Measurements from ENCODE around the gene NEB. TPM values are rescaled to one million over a fixed set of nuclear protein-coding genes. Genes with fewer than 3 reads are reported as not detected.
"Not testable (repeated sequence)": the region's sequence is repeated elsewhere in the genome, so short reads cannot be mapped to it uniquely, and the experiment has no call there.

NEB gene
- total RNA-seq, 1 donor from 2014 or later: 0.40 TPM

DNA sequence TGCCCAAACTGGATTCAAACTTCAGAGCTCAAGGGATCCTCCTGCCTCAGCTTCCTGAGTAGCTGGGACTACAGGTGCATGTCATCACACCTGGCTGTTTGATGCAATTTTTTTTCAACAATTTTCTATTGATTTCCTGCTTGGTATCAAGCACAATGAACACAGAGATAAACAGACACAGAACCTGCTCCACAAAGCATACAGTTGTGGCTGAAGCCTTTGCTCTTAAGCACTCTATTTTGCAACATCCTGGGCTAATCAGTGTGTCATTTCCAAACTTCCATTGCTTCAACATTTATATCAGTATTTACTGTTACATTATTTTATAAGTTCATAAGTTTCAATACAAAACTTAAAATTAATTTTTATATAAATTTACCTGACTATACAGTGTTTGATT lies 79.4 kb downstream of the NEB start:
- no peak for DNase-seq (ENCODE audit: low read depth, low spot score)

DNA sequence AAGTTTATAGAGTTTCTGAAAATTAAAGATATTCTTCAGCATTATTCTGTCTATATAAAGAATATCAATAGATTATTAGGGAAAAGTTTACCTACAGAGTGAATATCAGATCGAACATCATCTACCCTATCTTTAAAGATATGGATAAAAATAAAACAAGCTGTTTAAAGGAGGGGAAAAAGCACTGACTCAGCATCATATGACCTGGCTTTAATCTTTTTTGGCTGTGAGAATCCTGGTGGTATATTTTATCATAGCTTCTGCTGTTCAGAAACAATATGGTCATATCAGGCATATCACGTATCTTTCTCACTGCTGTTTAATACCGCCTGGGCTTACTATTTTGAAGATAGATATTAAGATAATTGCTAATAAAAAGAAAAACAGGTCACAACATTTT lies 80.2 kb downstream of the NEB start:
- no peak for DNase-seq (ENCODE audit: low read depth, low spot score)

DNA sequence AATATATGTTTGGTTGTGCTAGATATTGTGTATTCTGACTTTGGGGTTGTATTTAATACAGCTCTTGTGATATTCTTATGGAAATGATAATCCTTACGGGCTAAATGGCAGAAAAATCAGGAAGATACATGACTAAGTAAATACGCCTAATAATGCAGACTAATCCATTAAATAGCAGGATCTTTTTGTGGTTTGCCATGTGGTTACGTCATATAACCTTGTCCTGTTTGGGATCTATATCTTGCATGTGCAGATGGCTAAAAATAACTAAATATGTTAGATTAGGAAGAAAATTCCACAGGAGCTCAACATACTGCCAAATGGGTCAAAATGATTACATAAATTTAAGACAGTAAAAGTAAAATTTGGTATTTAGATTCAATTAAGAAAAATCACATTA lies 83.0 kb downstream of the NEB start:
- DNase-seq (ENCODE audit: low read depth, low spot score): no peak

DNA sequence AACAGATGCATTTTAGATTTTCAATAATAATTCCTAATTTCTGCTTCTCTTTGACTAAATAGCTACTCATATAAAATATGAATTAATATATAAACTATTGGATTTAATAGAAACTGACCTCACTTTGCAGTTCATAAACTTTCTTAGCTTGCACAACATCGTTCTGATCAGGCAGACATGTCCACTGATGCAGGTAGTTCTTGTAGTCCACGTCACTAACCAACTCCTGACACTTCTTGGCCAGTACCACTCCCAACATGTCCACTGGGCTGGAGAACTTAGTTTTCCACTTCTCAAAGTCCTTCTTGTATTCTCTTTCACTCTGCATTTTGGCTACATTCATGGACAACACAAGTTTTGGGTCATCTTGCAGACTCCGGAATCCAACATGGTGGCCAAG lies 83.8 kb downstream of the NEB start:
- no peak for DNase-seq (ENCODE audit: low read depth, low spot score)

DNA sequence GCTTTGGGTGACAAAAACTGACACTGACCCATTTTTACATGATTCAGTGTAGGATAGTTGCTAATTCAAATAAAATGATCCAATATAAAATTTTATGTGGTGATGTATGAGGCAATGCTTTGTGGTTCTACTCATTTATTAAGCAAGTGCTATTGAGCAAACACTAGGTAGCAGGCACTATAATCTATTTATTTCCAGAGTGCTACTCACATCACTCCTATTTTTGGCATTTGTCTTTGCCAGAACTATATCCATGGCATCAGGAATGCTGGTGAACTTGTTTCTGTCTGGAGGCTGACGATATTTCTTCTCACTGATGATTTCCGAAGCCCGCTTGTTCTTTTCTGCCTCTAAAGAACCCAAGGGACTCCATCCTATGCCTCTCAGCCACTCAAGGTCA lies 84.3 kb downstream of the NEB start:
- DNase-seq (ENCODE audit: low read depth, low spot score): no peak

DNA sequence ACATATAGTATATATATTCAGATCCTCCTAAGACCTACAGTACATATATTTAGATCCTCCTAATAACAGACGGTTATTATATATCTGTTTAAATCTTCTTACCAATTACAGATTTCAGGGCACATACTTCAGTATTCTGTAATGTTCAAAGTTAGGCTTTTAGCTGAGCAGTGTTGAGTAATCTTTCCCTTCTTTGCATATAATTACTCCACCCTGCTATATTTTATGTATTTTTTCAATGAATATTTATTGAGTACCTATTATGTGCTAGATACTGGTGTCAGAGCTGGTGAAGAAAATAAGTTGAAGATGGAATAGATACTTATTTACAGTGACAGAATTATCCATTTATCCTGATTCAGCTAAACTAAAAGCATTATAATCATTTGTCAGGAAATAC lies 84.9 kb downstream of the NEB start:
- no peak for DNase-seq (ENCODE audit: low read depth, low spot score)

DNA sequence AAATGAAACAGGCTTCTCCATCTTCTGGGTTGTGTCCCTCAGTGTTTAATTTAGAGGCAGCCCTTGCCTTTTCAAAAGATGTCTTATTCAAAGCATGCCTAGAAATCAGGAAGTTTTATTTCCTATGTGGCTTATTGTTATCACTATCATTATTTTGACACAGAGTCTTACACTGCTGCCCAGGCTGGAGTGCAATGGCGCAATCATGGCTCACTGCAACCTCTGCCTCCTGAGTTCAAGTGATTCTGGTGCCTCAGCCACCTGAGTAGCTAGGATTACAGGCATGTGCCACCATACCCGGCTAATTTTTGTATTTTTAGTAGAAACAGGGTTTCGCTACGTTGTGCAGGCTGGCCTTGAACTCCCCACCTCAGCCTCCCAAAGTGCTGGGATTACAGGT lies 87.8 kb downstream of the NEB start:
- not testable (repeated sequence) for DNase-seq (ENCODE audit: low read depth, low spot score)

DNA sequence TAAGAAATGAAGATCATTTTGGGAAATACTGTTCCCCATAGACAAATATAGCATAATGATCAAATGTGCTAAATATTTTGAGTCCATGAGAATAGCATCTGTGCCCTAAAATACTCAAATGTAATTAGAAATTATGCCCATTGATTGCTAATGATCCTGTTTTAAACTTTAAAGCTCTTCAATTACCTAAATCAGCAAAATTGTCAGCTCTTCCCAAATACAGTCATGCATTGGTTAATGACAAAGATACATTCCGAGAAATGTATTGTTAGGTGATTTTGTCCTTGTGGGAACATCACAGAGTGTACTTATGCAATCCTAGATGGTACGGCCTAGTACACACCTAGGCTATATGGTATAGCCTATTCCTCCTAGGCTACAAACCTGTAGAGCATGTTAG lies 89.7 kb downstream of the NEB start:
- no peak for DNase-seq (ENCODE audit: low read depth, low spot score)

DNA sequence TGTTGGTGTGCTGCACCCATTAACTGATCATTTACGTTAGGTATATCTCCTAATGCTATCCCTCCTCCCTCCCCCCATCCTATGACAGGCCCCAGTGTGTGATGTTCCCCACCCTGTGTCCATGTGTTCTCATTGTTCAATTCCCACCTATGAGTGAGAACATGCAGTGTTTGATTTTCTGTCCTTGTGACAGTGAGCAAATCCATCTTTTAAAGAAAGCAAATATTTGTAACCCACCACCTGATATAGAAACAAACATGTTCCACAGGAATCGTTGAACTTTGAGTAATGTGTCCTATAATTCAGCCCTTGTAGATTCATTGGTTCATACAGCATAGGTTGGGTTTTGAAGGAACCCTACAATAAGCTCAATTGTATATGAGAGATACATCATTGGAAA lies 92.4 kb downstream of the NEB start:
- not testable (repeated sequence) for DNase-seq (ENCODE audit: low read depth, low spot score)

DNA sequence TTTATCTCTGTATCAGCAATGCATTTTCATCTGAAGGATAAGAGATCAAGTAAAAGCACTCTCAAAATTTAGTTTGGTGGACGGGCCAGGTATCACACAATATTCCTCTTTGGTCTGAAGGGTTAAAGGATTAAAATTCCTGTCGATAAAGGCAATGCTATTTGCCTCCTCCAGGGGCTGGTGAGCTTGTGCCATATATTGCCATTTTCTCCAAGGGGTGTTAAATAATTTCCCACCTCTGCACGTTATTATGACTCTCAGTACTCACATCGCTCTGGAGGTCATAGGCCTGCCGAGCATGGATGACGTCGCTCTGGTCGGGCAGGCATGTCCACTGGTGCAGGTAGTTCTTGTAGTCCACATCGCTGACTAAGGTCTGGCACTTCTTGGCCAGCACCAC lies 94.2 kb downstream of the NEB start:
- no peak for DNase-seq (ENCODE audit: low read depth, low spot score)

DNA sequence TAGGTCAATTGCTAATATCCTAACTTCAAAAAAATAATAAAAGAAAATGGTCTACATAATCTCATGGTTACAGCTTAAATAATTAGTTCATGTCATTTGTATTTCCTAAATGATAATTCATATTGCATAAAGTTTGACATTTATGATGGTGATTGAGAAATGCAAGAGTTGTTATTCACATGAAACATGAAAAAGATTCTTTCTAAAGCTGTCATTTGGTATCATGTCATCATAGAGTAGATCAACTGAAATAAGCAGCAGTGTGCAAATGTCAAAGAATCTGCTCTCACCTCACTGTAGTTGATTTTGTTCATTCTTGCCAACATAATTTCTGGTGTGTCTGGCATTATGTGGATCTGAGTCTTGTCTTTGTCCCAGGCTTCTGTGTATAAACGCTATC lies 95.3 kb downstream of the NEB start:
- DNase-seq (ENCODE audit: low read depth, low spot score): no peak

DNA sequence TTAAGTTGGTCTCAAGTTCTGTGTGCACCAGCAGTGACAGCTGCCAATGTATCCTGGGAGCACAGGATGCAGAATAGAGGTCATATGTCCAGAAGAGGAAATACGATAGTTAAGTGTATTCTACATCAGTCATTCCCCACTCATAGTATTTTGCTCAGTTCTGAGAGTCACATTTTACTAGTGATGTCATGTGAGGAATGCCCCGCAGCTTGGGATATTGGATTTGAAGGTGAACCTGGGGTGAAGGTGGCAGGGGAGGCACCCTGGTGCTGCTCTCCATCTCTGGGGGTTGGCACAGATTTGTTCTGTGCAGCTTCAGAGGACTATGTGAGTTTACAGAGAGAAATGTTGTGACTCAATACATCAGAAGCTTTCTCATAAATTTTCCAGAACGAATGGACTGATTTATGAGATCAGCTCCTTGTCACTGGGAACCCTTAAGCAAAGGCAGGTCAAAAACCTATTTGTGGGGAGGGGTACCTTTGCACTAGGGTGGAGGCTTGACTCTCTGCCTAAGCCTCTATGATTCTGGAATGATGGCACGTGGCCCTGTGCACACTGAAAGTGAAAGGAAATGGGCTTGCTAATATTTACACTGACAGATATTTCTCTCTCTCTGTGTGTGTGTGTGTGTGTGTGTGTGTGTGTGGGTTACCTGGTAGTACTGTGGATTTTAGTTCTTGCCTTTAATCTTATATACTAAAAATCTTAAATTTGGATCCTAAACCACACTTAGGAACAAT lies 95.9 kb downstream of the NEB start:
- DNase-seq (ENCODE audit: low read depth, low spot score): no peak

DNA sequence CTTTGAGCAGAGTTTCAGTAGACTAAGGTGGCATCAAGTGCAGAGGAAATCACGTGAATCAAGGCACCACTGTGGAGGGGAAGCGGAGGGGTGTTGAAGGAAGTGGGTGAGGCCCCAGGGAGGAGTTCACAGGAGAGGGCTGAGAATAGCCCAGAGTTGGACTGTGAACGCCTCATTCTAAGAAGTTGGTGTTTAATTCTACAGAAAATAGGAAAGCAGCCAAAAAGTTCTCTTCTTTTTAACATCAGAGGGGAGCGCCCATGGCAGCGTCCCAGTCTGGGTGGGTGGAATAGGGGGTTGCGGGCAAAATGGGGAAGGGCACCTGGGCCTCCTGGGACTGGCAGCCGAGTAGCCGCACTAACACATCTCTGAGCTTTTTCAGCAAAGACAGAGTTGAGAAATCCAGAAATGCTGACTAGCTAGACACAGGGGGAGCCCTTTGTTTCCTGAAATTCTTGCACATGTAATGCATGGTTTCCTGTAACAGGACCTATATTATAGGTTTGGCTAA lies 97.0 kb downstream of the NEB start:
- peak; percentile 27 for DNase-seq (ENCODE audit: low read depth, low spot score)

DNA sequence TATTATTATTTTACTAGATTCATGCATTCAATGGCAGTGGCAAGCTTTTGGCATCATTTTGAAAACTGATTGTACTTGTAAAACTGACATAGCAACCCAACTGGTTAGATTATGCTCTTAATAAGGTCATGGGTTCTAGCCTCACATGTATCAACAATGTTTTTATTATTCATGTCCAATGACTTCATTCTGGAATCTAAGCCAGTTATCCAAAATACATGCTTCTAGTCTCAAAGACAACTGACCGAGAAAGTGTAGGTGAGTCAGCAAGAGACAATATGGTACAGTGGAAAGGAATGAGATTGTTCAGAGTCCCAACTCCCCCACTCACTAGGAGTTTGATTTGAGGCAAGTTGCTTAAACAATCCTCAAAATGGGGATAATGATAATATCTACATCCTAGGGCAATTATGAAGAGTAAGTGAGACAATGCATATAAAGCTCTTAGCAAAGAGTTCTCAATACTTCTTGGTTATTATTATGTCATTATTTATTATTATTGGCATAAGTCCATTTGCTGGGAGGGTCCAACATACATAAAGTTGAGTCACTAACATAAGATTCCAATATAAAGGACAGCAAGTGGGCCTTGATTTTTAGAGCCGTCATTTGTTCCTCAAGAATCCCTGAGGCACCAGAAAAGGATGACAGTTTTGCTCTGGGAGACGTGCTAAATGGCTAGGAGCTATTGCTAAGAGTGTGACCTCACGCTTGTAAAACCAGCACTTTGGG lies 99.4 kb downstream of the NEB start:
- no peak for DNase-seq (ENCODE audit: low read depth, low spot score)

DNA sequence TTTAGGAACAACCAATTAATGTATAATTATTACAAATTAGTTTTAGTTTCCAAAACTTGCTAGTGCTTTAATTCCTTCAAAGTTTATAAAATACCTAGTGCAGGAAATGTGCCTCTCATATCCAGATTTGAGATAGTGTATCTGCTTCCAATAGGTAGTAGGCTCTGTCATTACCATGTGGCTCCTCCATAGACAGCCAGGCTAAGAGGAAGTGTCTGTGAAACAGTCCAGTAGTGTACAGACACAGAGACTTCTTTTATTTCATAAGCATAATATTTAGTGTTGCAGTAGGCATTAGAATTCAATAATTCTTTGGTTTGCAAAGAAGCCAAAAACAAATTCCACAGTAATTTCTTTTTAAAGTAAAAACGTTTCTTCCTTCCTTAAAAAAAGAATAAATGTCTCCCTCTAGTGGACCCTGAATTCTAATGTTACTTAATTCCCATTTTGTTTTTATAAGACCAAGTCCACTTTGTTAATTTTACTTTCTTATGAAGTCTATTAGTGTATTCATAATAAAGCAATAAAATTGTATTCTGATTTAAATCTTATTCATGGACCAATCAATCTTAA lies 101.2 kb downstream of the NEB start:
- DNase-seq (ENCODE audit: low read depth, low spot score): no peak

DNA sequence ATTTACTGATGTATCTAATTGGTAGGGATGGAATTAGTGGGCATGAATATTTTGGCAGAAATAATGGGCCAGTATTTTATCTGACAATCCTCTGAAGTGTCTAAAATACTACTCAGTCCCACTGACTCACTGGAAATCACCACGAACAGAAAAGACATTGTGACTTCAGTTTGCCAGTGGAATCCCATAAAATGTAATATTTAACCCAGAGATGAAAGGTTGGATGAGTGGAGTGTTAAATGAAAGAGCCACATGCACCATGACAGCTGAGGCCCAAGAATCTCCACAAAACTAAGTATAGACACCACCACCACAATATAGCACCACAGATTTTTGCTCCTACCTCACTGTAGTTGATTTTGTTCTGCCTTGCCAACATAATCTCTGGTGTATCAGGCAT lies 103.9 kb downstream of the NEB start:
- DNase-seq (ENCODE audit: low read depth, low spot score): no peak

DNA sequence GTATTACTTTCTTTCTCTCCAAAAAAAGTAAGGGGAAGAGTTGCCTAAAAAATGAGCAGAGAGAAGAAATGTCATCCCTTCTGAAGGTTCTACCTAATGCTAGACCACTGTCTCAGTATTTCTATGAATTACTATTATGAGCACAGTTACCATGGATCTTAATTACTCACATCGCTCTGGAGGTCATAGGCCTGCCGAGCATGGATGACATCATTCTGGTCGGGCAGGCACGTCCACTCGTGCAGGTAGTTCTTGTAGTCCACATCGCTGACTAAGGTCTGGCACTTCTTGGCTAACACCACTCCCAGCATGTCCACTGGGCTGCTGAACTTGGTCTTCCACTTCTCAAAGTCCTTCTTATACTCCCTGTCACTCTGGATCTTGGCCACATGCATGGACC lies 106.9 kb downstream of the NEB start:
- no peak for DNase-seq (ENCODE audit: low read depth, low spot score)

DNA sequence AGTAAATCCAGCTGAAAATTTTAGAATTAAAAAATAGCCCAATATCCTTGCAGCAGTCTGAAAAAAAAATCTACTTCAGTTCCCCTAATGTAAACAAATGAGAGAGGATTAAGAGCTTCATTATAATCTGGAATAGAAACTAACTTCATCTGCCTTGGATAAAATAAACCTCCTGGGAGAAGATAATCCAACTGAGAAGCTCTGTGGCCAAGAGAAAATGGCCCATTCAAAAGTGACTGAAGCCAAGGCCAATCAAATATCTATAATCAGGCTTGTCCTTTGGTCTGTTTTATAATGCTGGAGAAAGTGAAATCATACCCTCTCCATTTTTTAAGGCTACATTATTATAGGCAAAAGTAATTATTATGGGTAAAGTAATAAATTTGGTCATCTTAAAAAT lies 110.0 kb downstream of the NEB start:
- no peak for DNase-seq (ENCODE audit: low read depth, low spot score)

DNA sequence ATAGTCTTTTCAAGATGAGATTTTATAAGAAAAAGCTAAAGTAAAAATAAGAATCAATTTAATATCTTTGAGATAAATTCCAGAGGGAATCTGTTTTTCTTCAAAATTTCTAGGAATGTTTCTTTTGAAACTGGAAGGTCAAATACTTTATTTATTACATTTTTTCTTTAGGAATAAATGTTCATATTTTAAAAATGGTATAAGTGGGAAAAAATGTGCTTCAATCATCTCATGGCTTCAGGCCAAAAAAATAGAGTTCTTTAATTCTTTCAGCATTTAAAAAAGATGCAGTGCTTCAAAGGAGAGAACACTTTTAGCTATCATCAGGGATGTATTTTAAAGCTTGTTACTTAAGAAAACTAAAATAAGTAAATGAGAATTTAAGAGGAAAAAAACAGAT lies 110.6 kb downstream of the NEB start:
- no peak for DNase-seq (ENCODE audit: low read depth, low spot score)

DNA sequence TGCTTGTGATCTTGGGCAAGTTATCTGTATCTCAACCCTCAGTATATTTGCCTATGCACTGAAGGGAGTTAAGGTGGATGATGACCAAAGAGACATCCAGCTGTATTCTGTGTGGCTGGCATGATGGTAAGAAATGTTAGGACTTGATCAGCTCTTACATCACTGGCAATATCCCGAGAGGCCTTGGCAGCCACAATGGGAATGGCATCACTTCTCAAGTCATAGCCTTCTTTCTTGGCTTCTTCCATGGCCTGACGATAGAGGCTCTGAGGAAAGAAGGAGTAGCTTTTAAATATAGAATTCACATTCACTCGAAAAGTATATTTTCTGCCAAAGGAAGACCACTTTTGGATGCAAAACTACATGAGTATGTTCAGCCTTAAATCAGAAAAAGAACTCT lies 113.5 kb downstream of the NEB start:
- DNase-seq (ENCODE audit: low read depth, low spot score): no peak

DNA sequence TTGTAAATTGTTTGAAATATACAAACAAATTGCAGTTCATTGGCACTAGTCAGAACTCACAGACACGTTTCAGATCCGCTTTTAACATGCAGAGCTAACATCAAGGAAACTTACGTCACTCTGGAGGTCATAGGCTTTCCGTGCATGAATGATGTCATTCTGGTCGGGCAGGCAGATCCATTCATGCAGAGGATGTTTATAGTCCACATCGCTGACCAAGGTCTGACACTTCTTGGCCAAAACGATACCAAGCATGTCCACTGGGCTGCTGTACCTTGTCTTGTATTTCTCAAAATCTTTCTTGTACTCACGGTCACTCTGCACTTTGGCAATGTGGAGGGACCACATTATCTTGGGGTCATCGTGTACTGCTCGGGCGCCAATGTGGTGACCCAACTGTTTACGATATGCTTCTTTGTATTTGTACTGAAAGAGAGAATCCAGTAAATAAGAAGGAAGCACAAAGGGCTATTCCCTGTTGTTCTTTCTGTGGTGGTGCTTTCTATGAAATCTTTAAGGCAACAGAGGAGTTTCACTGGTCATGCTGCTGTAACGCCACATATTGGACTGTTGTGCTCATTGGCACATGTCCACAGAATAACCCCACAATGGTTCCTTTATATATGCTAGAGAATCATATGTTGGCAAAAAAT lies 114.8 kb downstream of the NEB start:
- peak; percentile 97 for DNase-seq (ENCODE audit: low read depth, low spot score)

DNA sequence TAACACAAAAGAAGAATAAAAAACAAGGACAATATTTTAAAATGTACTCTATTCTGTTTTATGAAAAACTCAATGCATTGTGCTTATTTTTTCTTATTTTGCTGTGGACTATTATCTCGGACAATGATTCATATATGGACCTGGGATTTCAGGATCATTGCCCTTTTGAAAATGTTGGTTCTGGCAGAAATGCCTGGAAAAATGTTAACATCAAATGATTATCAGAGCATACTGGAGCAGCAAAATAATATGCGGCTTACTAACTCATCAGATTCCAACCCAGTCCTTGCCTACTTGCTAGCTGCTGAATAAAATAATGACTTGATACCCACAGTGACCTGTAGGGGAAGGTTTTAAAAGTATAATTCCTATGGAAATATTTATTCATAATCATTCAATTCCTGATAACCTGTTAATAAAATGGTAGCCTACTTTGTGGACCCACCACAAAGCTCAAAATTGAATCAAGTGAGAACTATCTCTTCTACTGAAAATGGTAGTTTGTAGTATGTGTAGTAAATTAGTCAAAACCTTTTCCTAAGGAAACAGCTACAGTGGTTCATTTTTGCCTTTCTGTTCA lies 117.4 kb downstream of the NEB start:
- DNase-seq (ENCODE audit: low read depth, low spot score): no peak
